PC-9 (cell line): ENCODE measurements around the gene RPS25. TPM values are rescaled to one million over a fixed set of nuclear protein-coding genes. Genes with fewer than 3 reads are reported as not detected.

ENCODE experiments used
- BruUV-seq: library from RNA; stranded (reverse); fragments of 400-500 nt; replicated peaks from 2 replicates; lab custom pipeline; 2021; lab: Mats Ljungman, UMichigan
- CTCF ChIA-PET: fragments of 300-600 bp; sonication (Branson Sonifier 250); formaldehyde crosslinking; loops from one replicate; lab custom pipeline; 2022; ENCODE audit warnings: antibody characterized with exemption; lab: Charles Lee
- POLR2A ChIA-PET: fragments of 300-600 bp; sonication (Branson Sonifier 250); formaldehyde crosslinking; loops from one replicate; lab custom pipeline; 2022; ENCODE audit warnings: antibody characterized with exemption; ENCODE audit not compliant: unreplicated experiment; lab: Charles Lee
- DNase-seq, 2 experiments: peaks; one replicate each; pipeline versions ENCODE4 v3.0.0 to v3.0.0-alpha.2; 2015 to 2022; ENCODE audit warnings: mixed read lengths in 1 of 2
- H2AFZ ChIP-seq: fragments of 200-600 bp; sonication (generic); 2 replicates; pipeline ENCODE4 v1.8.1; 2017; ENCODE audit warnings: antibody characterized with exemption
- H3F3A ChIP-seq: fragments of 200-600 bp; sonication (generic); 2 replicates; pipeline ENCODE4 v1.8.1; 2017; ENCODE audit warnings: antibody characterized with exemption, mild to moderate bottlenecking, low read depth; ENCODE audit not compliant: insufficient read depth
- H3K27ac ChIP-seq: fragments of 200-600 bp; sonication (generic); 2 replicates; pipeline ENCODE4 v1.6.1; 2016; ENCODE audit warnings: mixed run types
- H3K27me3 ChIP-seq: fragments of 200-600 bp; sonication (generic); 2 replicates; pipeline ENCODE4 v1.6.1; 2016; ENCODE audit warnings: low read depth, mixed run types; ENCODE audit not compliant: insufficient read depth
- H3K36me3 ChIP-seq: fragments of 200-600 bp; sonication (generic); 2 replicates; pipeline ENCODE4 v1.6.1; 2016; ENCODE audit warnings: low read depth, mixed run types
- H3K4me1 ChIP-seq: fragments of 200-600 bp; sonication (generic); replicated peaks from 2 replicates; pipeline ENCODE4 v1.6.1; 2016; ENCODE audit warnings: mixed run types; ENCODE audit not compliant: insufficient read depth
- H3K4me2 ChIP-seq: fragments of 200-600 bp; sonication (generic); 2 replicates; pipeline ENCODE4 v1.6.1; 2017; ENCODE audit warnings: mixed run types
- H3K4me3 ChIP-seq: fragments of 200-600 bp; sonication (generic); 2 replicates; pipeline ENCODE4 v1.6.1; 2016; ENCODE audit warnings: mixed run types
- H3K79me2 ChIP-seq: fragments of 200-600 bp; sonication (generic); 2 replicates; pipeline ENCODE4 v1.6.1; 2017; ENCODE audit warnings: low read depth, mixed run types
- H3K9me2 ChIP-seq: fragments of 200-600 bp; sonication (generic); 2 replicates; pipeline ENCODE4 v1.8.1; 2017; ENCODE audit warnings: mild to moderate bottlenecking; ENCODE audit not compliant: insufficient read depth
- H3K9me3 ChIP-seq: fragments of 200-600 bp; sonication (generic); 2 replicates; pipeline ENCODE4 v1.8.1; 2016; ENCODE audit warnings: low read depth; ENCODE audit not compliant: insufficient read depth
- H4K20me1 ChIP-seq: fragments of 200-600 bp; sonication (generic); 2 replicates; pipeline ENCODE4 v1.8.1; 2017; ENCODE audit not compliant: insufficient read depth
- EZH2 ChIP-seq: fragments of 200-600 bp; sonication (generic); IDR thresholded peaks from 2 replicates; pipeline ENCODE4 v1.8.0; 2017; ENCODE audit warnings: antibody characterized with exemption, low read depth
- intact Hi-C: fragments of 100-400 bp; cut with micrococcal nuclease; formaldehyde crosslinking; loops from one replicate; pipeline ENCODE4 v1.10.0; 2022; ENCODE audit not compliant: unreplicated experiment
- total RNA-seq: library from RNA; stranded (reverse); gene quantifications from 2 replicates; pipeline ENCODE4 v1.2.3, GENCODE V29; 2021
- TF ChIP-seq, protein P1 (sequence below): fragments of 200-600 bp; sonication (generic); conservative IDR thresholded peaks from 2 replicates; pipeline ENCODE4 v1.6.1; 2017; ENCODE audit warnings: mixed run types, antibody characterized with exemption, mild to moderate bottlenecking, moderate library complexity

The RPS25 gene
- total RNA-seq, 1 experiment from 2014 or later = 984 TPM

DNA sequence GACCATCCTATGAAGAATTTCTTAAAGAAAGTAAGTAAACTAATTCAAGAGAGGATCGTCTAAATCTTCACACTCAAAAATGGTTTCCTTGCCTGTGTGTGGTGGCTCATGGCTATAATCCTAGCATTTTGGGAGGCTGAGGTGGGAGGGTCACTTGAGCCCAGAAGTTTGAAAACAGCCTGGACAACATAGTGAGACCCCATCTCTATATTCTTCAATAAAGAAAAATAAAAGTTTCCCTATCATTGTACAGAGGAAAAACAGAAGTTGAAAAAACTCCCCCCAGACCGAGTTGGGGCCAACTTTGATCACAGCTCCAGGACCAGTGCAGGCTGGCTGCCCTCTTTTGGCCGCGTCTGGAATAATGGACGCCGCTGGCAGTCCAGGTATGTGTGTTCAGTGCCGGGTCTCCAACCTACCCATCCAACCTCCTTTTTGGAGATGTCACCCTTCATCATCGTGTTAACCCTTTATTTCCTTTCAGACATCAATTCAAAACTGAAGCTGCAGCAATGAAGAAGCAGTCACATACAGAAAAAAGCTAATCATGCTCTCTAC is 3.0 kb downstream of the RPS25 start:
- intact Hi-C loops = loop anchor here (5.0 kb wide), 2 partner anchors 182 to 307 kb away; no protein-coding TSS in a partner anchor
- H3K27ac ChIP-seq = peak overlapping the region; percentile 24; the same call in 1 of the 2 replicates
- peak in 1 of 2 experiments; percentile 24 for DNase-seq

DNA sequence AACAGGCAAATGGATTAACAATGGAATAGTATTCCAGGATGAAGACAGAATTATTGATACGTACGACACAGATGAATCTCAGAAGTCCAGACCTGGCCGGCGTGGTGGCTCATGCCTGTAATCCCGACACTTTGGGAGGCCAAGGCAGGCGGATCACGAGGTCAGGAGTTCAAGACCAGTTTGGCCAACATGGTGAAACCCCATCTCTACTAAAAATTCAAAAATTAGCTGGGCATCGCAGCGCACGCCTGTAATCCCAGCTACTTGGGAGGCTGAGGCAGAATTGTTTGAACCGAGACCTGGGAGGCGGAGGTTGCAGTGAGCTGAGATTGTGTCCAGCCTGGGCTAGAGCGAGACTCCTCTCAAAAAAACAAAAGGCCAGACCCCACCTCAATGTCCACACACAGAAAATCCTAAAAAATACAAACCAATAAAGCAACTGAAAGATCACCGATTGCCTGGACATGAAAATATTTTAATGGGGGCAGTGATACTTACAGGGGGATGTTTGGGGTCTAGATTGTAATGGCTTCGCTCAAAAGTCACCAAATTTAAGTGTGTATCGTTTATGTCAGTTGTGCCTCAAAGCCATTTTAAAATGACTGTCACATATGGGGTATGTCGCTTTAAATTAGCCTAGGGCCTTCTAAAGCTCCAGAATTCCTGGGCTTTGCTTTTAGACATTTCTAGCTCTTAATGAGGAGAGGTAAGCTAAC is 3.8 kb downstream of the RPS25 start:
- peaks cover 48% of the 10 kb centered on the region for H3K79me2 ChIP-seq
- POLR2A ChIA-PET = no interaction called here
- no peak overlapping the region for H3K4me2 ChIP-seq
- H2AFZ ChIP-seq = no peak overlapping the region
- no peak for DNase-seq
- no peak for TF ChIP-seq EZH2
- TF ChIP-seq, protein P1, sequence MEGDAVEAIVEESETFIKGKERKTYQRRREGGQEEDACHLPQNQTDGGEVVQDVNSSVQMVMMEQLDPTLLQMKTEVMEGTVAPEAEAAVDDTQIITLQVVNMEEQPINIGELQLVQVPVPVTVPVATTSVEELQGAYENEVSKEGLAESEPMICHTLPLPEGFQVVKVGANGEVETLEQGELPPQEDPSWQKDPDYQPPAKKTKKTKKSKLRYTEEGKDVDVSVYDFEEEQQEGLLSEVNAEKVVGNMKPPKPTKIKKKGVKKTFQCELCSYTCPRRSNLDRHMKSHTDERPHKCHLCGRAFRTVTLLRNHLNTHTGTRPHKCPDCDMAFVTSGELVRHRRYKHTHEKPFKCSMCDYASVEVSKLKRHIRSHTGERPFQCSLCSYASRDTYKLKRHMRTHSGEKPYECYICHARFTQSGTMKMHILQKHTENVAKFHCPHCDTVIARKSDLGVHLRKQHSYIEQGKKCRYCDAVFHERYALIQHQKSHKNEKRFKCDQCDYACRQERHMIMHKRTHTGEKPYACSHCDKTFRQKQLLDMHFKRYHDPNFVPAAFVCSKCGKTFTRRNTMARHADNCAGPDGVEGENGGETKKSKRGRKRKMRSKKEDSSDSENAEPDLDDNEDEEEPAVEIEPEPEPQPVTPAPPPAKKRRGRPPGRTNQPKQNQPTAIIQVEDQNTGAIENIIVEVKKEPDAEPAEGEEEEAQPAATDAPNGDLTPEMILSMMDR = no peak
- H3K4me3 ChIP-seq = no peak overlapping the region
- no peaks in the 10 kb centered on the region for H3K9me3 ChIP-seq
- peaks cover 38% of the 10 kb centered on the region for H4K20me1 ChIP-seq
- H3K36me3 ChIP-seq = peaks cover 47% of the 10 kb centered on the region
- peaks cover 96% of the 10 kb centered on the region for H3F3A ChIP-seq
- CTCF ChIA-PET = no interaction called here
- no peaks in the 10 kb centered on the region for H3K27me3 ChIP-seq
- peaks cover 18% of the 10 kb centered on the region for H3K4me1 ChIP-seq
- BruUV-seq = no TSS peak
- intact Hi-C loops = no loop called here
- H3K27ac ChIP-seq = peak overlapping the region; percentile 24; the same call in 1 of the 2 replicates
- no peaks in the 10 kb centered on the region for H3K9me2 ChIP-seq

More for the DNA sequence above, 3.0 kb downstream of the RPS25 start:
- H3K9me2 ChIP-seq = no peaks in the 10 kb centered on the region
- H4K20me1 ChIP-seq = peaks cover 38% of the 10 kb centered on the region
- no TSS peak for BruUV-seq
- peaks cover 23% of the 10 kb centered on the region for H3K4me1 ChIP-seq
- peaks cover 55% of the 10 kb centered on the region for H3K79me2 ChIP-seq
- ChIA-PET CTCF (no interaction called here), POLR2A (interaction anchor here (0.6 kb wide), 2 partner anchors 103 to 326 kb away, joined by 5 to 6 read pairs; no protein-coding TSS in a partner anchor)
- H3K36me3 ChIP-seq = peaks cover 47% of the 10 kb centered on the region
- peaks cover 90% of the 10 kb centered on the region for H3F3A ChIP-seq
- no peaks in the 10 kb centered on the region for H3K9me3 ChIP-seq
- no peak overlapping the region for H2AFZ ChIP-seq
- TF ChIP-seq, protein P1 = peak; percentile 42; the same call in 1 of the 2 replicates
- no peak for TF ChIP-seq EZH2
- no peak overlapping the region; the same call in 1 of the 2 replicates for H3K4me2 ChIP-seq
- no peaks in the 10 kb centered on the region for H3K27me3 ChIP-seq
- no peak overlapping the region; the same call in 1 of the 2 replicates for H3K4me3 ChIP-seq

DNA sequence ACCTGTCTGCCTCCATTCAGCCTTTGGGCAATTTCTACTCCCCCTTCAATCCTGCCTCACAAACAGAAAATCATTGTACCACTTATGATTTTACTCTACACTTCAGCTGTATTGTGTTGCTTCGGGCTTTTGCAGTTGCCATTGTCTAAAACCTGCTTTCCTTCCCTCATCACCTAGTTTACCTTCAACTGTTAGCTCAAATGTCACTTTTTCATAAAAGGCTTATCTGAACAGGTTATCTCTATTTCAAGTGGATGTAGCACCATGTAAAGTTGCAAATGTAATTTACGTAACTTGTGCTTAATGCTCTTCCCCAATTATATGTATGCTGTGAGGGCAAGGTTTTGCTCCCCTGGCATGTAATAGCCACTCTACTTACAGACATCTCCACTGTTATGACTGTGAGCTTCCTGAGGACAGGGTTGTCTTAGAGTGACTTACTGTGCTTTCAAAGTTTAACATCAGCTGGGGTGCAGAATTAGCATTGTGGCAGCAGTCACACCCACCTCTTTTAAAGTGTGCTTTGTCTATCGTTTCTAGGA is 5.4 kb downstream of the RPS25 start:
- H2AFZ ChIP-seq = no peak overlapping the region
- peaks cover 35% of the 10 kb centered on the region for H3K79me2 ChIP-seq
- H3K27me3 ChIP-seq = no peaks in the 10 kb centered on the region
- no peak overlapping the region for H3K4me2 ChIP-seq
- no peaks in the 10 kb centered on the region for H3K9me3 ChIP-seq
- peaks cover 18% of the 10 kb centered on the region for H3K4me1 ChIP-seq
- H3F3A ChIP-seq = peaks cover 82% of the 10 kb centered on the region
- POLR2A ChIA-PET = interaction anchor here (0.7 kb wide), 1 partner anchor 389 kb away, joined by 12 read pairs; no protein-coding TSS in a partner anchor
- no peak overlapping the region for H3K4me3 ChIP-seq
- no peaks in the 10 kb centered on the region for H3K9me2 ChIP-seq
- peaks cover 46% of the 10 kb centered on the region for H3K36me3 ChIP-seq
- CTCF ChIA-PET = interaction anchor here (0.7 kb wide), 1 partner anchor 122 kb away, joined by 4 read pairs; no protein-coding TSS in a partner anchor
- H4K20me1 ChIP-seq = peaks cover 38% of the 10 kb centered on the region
- intact Hi-C loops = no loop called here
- TF ChIP-seq EZH2 = no peak
- TF ChIP-seq, protein P1 = no peak
- no peak overlapping the region; the same call in 1 of the 2 replicates for H3K27ac ChIP-seq
- no peak for DNase-seq
- BruUV-seq = no TSS peak
